Measurements from ENCODE around the gene GGA3. TPM values are rescaled to one million over a fixed set of nuclear protein-coding genes. Genes with fewer than 3 reads are reported as not detected.

Gene GGA3
- total RNA-seq, 2 experiments from 2014 or later, result 88.8 to 96.5 TPM

GRCh38 chr17:75270218-75270965, 9.0 kb upstream of the GGA3 start:
- ChIA-PET CTCF (interaction anchor here (0.5 to 3.2 kb wide), 38 partner anchors 9 to 483 kb away, joined by 3 to 83 read pairs (median 5); partner anchors contain the start of genes GGA3, GRB2, MRPS7 and NUP85), POLR2A (interaction anchor here (0.6 to 3.3 kb wide), 42 partner anchors 9 to 604 kb away, joined by 3 to 181 read pairs (median 4); partner anchors contain the start of genes ARMC7, FDXR, GGA3 and GRB2)
- Histone ChIP-seq H3K27me3 (ENCODE audit: control insufficient read depth in 1 of 2, insufficient read depth in 2 of 2, low read length in 2 of 2) (no peaks in the 10 kb centered on the region), H3K27ac (ENCODE audit: low read depth in 1 of 2, low read length in 2 of 2) (peak overlapping the region; percentile 85 to 88), H3K36me3 (ENCODE audit: insufficient read depth, low read length) (peaks cover 25% of the 10 kb centered on the region), H3K4me1 (ENCODE audit: insufficient read depth, low read length) (peaks cover 40% of the 10 kb centered on the region), H3K9me3 (ENCODE audit: control insufficient read depth in 1 of 2, insufficient read depth in 1 of 2, low read length in 2 of 2) (no peaks in the 10 kb centered on the region), H3K4me3 (ENCODE audit: low read length) (peak overlapping the region; percentile 94)
- peaks cover 29% of the 10 kb centered on the region for H3K36me3 Mint-ChIP-seq (ENCODE audit: low read depth)
- intact Hi-C loops (cut with DNase I, micrococcal nuclease), result loop anchor here (1.0 to 5.0 kb wide), 3 partner anchors 9 to 397 kb away; partner anchors contain the start of genes GGA3 (in 1 of the 2), MRPS7 (in 1 of the 2), RECQL5 (in 1 of the 2) and SAP30BP (in 1 of the 2)
- peak overlapping the region; percentile 83 for H3K27ac Mint-ChIP-seq
- ATAC-seq (ENCODE audit: poor library complexity) (peak; percentile 12), DNase-seq (peak; percentile 12 to 70 (median 30))
- H3K4me3 Mint-ChIP-seq, result peak overlapping the region; percentile 85
- H3K9me3 Mint-ChIP-seq, result no peaks in the 10 kb centered on the region
- H3K27me3 Mint-ChIP-seq, result no peaks in the 10 kb centered on the region
- no peak for TF ChIP-seq CTCF (IDR thresholded peaks at IDR 0.05)
- H3K4me1 Mint-ChIP-seq (ENCODE audit: low read depth), result peaks cover 21% of the 10 kb centered on the region

GRCh38 chr17:75269844-75270217, 8.4 kb upstream of the GGA3 start:
- Histone ChIP-seq H3K4me3 (ENCODE audit: low read length) (peak overlapping the region; percentile 94), H3K9me3 (ENCODE audit: control insufficient read depth in 1 of 2, insufficient read depth in 1 of 2, low read length in 2 of 2) (no peaks in the 10 kb centered on the region), H3K27me3 (ENCODE audit: control insufficient read depth in 1 of 2, insufficient read depth in 2 of 2, low read length in 2 of 2) (no peaks in the 10 kb centered on the region), H3K27ac (ENCODE audit: low read depth in 1 of 2, low read length in 2 of 2) (peak overlapping the region; percentile 85 to 88), H3K36me3 (ENCODE audit: insufficient read depth, low read length) (peaks cover 27% of the 10 kb centered on the region), H3K4me1 (ENCODE audit: insufficient read depth, low read length) (peaks cover 40% of the 10 kb centered on the region)
- TF ChIP-seq CTCF (IDR thresholded peaks at IDR 0.05), result no peak
- DNase-seq (peak in 1 of 14 experiments; percentile 35), ATAC-seq (ENCODE audit: poor library complexity) (no peak)
- peaks cover 21% of the 10 kb centered on the region for H3K4me1 Mint-ChIP-seq (ENCODE audit: low read depth)
- H3K27ac Mint-ChIP-seq, result peak overlapping the region; percentile 83
- H3K27me3 Mint-ChIP-seq, result no peaks in the 10 kb centered on the region
- peak overlapping the region; percentile 85 for H3K4me3 Mint-ChIP-seq
- peaks cover 32% of the 10 kb centered on the region for H3K36me3 Mint-ChIP-seq (ENCODE audit: low read depth)
- intact Hi-C loops (cut with DNase I, micrococcal nuclease), result loop anchor here (1.0 to 10.0 kb wide), 4 partner anchors 9 to 485 kb away; partner anchors contain the start of genes GGA3 (in 1 of the 2), MRPS7 (in 1 of the 2), RECQL5 (in 1 of the 2) and SAP30BP (in 1 of the 2)
- CTCF ChIA-PET, result interaction anchor here (0.6 to 3.2 kb wide), 10 partner anchors 8 to 246 kb away, joined by 3 to 83 read pairs (median 10); partner anchors contain the start of genes GGA3, MRPS7, SLC25A19 and TSEN54
- H3K9me3 Mint-ChIP-seq, result no peaks in the 10 kb centered on the region
- POLR2A ChIA-PET, result interaction anchor here (0.9 to 3.3 kb wide), 11 partner anchors 8 to 510 kb away, joined by 3 to 181 read pairs (median 12); partner anchors contain the start of genes FDXR, GGA3, MRPS7 and NUP85

- H3K9me3 Mint-ChIP-seq, result no peaks in the 10 kb centered on the region
- Histone ChIP-seq H3K27ac (ENCODE audit: low read depth in 1 of 2, low read length in 2 of 2) (no peak overlapping the region), H3K27me3 (ENCODE audit: control insufficient read depth in 1 of 2, insufficient read depth in 2 of 2, low read length in 2 of 2) (no peaks in the 10 kb centered on the region), H3K4me3 (ENCODE audit: low read length) (no peak overlapping the region), H3K36me3 (ENCODE audit: insufficient read depth, low read length) (peaks cover 40% of the 10 kb centered on the region), H3K9me3 (ENCODE audit: control insufficient read depth in 1 of 2, insufficient read depth in 1 of 2, low read length in 2 of 2) (no peaks in the 10 kb centered on the region), H3K4me1 (ENCODE audit: insufficient read depth, low read length) (peaks cover 38% of the 10 kb centered on the region)
- POLR2A ChIA-PET, result interaction anchor here (1.8 kb wide), 1 partner anchor 22 kb away, joined by 8 read pairs; the partner anchor contains the start of gene SLC25A19
- intact Hi-C loops (cut with DNase I, micrococcal nuclease), result loop anchor here in 1 of 2 experiments (10.0 kb wide), 1 partner anchor 487 kb away; no protein-coding TSS in a partner anchor
- H3K4me1 Mint-ChIP-seq (ENCODE audit: low read depth), result peaks cover 19% of the 10 kb centered on the region
- peak overlapping the region; percentile 66 for H3K27ac Mint-ChIP-seq
- peak overlapping the region; percentile 75 for H3K4me3 Mint-ChIP-seq
- TF ChIP-seq CTCF (IDR thresholded peaks at IDR 0.05), result no peak
- ATAC-seq (ENCODE audit: poor library complexity), result no peak
- H3K27me3 Mint-ChIP-seq, result no peaks in the 10 kb centered on the region
- peaks cover 41% of the 10 kb centered on the region for H3K36me3 Mint-ChIP-seq (ENCODE audit: low read depth)
- DNase-seq, result no peak
- CTCF ChIA-PET, result no interaction called here
Observed at GRCh38 chr17:75267411-75268232, 6.2 kb upstream of the GGA3 start.

All from CD4-positive, alpha-beta T cell (primary cell).